Activated naive CD4-positive, alpha-beta T cell treated with Interleukin-2 at 50 U/mL for 16 hours (primary cell): Measurements from ENCODE around the gene PAGE5.

Experiments
- DNase-seq: peaks from one replicate; pipeline ENCODE4 v3.0.0-alpha.2; 2020

PAGE5 gene

GRCh38 chrX:55220119-55220794 is at the start of gene PAGE5:
Gene PAGE5 (plus strand): TSS chrX:55220346. CDS start chrX:55221383, 1,037 bp downstream.
- no peak for DNase-seq

- DNase-seq, result no peak
These were observed 32.9 kb upstream of the PAGE5 start for GRCh38 chrX:55187281-55187680.

GRCh38 chrX:55196688-55197087 is 23.5 kb upstream of the PAGE5 start:
- DNase-seq, result no peak

- DNase-seq, result no peak
These were observed 18.1 kb upstream of the PAGE5 start for GRCh38 chrX:55201930-55202579.

DNA sequence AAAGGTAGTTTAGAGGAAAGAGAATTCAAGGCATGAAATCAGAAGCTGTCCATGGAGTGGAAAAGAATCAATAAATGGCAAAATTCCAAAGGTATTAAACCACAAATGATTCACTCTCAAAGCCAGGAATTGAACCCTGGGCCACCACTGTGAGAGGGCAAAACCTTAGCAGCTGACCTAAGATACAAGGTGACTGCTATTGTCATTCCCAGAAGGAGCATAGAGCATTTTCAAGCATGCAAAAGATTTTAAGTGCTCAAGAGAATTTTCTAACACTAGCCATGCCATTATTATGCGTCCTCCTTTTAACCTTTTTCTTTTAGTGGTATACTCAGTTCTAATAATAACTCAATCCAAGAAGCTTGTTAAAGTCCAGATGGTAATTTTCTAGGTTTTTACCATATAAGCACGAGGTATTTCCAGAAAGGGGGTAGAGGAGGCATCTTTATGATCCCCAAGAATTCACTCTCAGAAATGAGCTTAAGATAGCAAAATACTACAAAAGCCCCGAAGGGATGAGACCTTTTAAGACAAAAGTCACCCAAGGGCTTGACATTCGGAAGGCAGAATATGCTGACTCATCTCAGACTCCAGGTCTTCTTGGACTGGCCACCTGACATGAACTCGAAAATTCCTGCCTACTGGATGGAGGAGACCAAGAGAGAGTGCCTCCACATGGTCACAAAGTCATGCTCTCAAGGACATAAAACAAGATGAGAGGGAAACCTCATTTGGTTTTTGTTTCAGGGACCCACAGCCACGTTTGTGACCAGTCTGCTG is 13.8 kb upstream of the PAGE5 start:
- no peak for DNase-seq

- DNase-seq, result no peak
These were observed 9.0 kb upstream of the PAGE5 start for GRCh38 chrX:55210931-55211677.

DNA sequence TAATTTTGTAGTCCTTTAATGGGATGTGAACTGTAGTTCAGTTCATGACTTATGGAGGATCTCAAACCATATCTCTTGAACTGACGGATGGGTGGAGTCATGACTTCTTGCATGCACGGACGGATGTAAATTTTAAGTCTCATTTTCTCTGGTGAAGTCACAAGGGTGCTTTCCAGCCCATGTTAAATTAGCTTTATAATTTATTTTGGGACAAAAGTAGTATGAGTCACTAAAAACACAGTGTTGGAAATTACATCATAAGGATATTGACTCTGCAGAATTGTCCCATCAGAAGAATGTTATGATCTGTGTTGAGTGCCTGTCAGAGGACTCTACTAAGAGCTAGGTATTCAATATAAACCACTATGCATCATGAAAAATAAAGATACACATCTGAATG is 6.8 kb upstream of the PAGE5 start:
- DNase-seq, result no peak

GRCh38 chrX:55240788-55241340 is 20.7 kb downstream of the PAGE5 start:
- no peak for DNase-seq

DNA sequence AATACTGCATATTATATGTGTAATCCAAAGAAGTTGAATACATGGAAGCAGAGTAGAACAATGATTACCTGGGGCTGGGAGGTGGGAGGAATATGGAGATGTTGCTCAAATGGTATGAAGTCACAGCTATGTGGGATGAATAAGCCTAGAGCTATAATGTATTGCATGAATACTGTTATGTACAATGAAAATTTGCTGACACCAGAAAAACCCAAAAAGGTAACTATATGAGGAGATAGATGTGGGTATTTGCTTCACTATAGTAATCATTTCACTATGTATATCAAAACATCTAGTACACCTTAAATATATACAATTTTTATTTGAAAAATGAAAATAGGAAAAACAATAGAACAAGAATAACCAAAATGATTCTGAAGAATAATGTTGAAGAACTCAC is 33.4 kb downstream of the PAGE5 start:
- DNase-seq, result no peak

GRCh38 chrX:55260806-55261205 is 40.7 kb downstream of the PAGE5 start:
- DNase-seq, result no peak

- DNase-seq, result no peak
These were observed 44.7 kb downstream of the PAGE5 start, which contains the start of gene PAGE3 for GRCh38 chrX:55264816-55265215. Gene PAGE3 (minus strand): TSS chrX:55264916. CDS start chrX:55263903, 1,013 bp downstream.
